Astrocyte of the cerebellum (primary cell): ENCODE data around the gene NACC2.
A peak's percentile ranks its signal among the peaks of the same experiment; 100 is the strongest.

Experiments used
- DNase-seq: peaks from one replicate; pipeline ENCODE4 v3.0.0-alpha.2; 2011; ENCODE audit warnings: low read depth
- H3K4me3 ChIP-seq: 2 replicates; pipeline ENCODE4 v1.5.1; 2011; ENCODE audit warnings: mild to moderate bottlenecking, low read depth, low read length, moderate library complexity
- in situ Hi-C: cut with HindIII; loops from 2 replicates; pipeline ENCODE4 v1.10.0; 2017; ENCODE audit warnings: low sequenced_read_pairs
- TF ChIP-seq, protein P1 (sequence below): IDR thresholded peaks from 2 replicates; pipeline ENCODE4 v1.5.1; 2012; ENCODE audit warnings: low read length, low read depth, moderate library complexity, mild to moderate bottlenecking; ENCODE audit errors: missing control alignments

Gene NACC2

DNA sequence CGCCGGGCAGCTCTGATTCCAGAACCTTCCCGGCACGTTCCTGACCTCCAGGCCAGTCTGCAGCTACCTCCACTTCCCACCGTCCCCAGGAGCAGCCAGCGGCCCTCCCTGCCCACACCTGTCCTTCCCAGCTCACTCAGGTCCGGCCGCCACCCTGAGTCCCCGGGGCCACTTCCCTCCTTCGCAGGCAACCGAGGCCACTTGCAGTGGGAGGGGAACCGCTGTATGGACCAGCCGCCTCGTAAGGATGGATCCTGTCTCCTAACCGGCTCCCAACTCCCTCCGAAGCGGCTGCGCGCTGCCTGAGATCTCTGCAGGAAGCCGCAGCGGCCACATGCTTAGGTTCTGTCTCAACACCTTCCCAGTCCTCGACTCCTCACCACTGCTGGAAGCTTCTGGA is 16.1 kb upstream of the NACC2 start:
- H3K4me3 ChIP-seq = no peak overlapping the region
- TF ChIP-seq, protein P1, sequence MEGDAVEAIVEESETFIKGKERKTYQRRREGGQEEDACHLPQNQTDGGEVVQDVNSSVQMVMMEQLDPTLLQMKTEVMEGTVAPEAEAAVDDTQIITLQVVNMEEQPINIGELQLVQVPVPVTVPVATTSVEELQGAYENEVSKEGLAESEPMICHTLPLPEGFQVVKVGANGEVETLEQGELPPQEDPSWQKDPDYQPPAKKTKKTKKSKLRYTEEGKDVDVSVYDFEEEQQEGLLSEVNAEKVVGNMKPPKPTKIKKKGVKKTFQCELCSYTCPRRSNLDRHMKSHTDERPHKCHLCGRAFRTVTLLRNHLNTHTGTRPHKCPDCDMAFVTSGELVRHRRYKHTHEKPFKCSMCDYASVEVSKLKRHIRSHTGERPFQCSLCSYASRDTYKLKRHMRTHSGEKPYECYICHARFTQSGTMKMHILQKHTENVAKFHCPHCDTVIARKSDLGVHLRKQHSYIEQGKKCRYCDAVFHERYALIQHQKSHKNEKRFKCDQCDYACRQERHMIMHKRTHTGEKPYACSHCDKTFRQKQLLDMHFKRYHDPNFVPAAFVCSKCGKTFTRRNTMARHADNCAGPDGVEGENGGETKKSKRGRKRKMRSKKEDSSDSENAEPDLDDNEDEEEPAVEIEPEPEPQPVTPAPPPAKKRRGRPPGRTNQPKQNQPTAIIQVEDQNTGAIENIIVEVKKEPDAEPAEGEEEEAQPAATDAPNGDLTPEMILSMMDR = no peak
- no peak for DNase-seq
- in situ Hi-C loops = loop anchor here (5.0 kb wide), 1 partner anchor 74 kb away; no protein-coding TSS in a partner anchor

DNA sequence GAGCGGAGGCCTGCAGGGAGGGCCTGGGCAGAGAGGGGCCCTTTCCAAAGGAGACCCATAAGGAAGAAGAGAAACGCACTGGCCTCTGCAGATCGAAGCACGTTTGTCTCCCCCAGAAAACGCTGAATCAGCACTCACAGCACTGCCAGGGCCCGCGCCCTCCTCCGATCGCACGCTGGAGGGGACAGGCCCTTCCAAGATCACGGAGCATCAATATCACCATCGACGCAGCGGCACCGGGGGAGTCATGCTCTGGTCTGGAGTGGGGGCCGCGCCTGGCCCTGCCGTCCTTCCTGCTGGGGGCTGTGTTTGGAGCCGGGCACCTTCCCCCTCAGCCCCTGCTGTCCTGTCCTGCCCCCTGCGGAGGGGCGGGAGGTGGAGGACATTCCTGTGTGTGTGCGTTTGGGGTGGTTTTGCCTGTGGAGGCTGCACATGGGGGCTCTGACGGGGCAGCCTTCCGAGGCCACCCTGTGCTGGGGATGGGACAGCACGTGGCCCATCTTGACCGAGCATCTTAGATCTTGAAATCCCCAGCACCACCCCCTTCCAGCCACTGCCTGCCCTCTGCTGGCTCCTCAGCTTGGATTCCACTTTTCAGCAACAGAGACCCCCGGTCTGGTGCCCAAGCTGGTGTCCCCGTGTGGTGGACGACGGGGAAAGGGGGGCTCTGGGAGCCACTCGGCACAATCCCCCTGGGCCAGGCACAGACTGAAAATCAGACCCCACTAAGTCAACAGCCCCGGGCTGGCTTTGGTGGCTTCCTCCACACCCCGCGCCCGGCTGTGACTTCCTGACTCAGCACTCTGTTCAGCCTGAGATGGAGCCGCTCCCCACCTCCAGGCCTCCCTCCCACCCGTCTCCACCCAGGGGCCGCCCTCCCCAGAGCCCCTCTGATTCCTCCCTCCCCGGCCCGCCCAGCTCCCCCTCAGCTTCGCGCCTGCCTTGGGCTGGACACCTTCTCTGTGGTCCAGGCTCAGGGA is 15.3 kb upstream of the NACC2 start:
- TF ChIP-seq, protein P1 = peak; percentile 38
- DNase-seq = no peak
- in situ Hi-C loops = loop anchor here (5.0 kb wide), 1 partner anchor 73 kb away; no protein-coding TSS in a partner anchor
- H3K4me3 ChIP-seq = no peak overlapping the region

DNA sequence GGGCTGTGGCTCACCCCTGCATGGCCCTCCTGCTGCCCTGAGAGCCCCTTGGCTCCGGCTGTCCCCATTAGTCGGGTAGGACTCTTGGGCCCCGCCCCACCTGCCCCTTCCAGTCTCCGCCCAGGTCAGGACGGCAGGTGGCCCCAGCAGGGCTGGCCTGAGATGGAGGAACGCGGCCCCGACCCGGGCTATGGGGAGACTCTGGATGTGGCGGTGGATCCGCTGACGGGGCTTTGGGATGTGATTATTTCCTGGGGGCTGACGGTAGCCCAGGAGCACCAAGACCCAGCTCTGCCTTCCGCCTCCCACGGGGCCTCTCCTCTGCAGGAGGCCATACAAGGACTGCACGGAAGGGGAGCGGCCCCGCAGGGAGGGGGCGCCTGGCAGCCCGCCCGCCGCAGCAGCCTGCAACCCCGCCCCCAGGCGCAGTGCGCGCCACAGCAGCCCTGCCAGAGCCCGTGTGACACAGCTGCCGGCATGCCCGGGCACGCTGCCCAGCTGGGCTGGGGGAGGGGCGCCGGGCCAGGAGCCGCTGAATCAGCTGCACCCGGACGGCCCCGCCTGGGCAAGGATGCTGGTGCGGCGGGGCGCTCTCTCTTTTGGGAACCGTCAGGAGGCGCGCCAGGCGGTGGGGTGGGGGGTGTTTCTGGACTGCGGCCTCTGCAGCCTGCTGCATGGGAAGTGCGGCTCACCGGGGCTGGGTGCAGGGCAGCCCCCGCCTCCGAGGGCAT is 14.4 kb upstream of the NACC2 start:
- in situ Hi-C loops = loop anchor here (5.0 kb wide), 1 partner anchor 72 kb away; no protein-coding TSS in a partner anchor
- TF ChIP-seq, protein P1 = peak; percentile 3
- peak; percentile 44 for DNase-seq
- no peak overlapping the region for H3K4me3 ChIP-seq

DNA sequence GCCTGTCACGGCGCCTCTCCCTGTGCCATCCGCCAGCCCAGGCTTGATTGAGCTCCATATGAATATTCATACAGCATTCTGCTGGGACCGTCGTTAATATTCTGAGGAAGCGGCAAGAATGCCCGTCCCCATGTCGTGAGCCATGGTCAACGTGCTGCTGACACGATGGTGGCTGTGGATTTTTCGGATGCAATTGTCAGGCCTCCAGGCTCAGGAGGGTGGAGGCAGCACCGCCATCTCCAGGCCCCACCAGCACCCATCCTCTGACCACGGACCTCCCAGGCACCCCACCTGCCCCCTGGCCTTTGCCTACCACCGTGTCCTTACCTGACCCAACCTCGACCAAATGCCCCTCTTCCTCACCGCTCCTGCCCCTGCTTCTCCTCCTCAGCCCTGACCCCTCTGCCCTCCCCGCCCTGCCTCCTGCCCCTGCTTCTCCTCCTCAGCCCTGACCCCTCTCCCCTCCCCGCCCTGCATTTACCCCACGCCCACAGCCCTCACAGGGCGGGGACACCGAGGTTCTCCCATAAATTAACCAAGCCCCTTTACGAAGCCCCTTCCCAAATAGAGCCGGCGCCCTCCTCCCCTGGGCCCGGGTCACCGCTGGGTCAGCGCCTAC is 13.7 kb upstream of the NACC2 start:
- TF ChIP-seq, protein P1 = no peak
- in situ Hi-C loops = no loop called here
- DNase-seq = no peak
- H3K4me3 ChIP-seq = no peak overlapping the region

DNA sequence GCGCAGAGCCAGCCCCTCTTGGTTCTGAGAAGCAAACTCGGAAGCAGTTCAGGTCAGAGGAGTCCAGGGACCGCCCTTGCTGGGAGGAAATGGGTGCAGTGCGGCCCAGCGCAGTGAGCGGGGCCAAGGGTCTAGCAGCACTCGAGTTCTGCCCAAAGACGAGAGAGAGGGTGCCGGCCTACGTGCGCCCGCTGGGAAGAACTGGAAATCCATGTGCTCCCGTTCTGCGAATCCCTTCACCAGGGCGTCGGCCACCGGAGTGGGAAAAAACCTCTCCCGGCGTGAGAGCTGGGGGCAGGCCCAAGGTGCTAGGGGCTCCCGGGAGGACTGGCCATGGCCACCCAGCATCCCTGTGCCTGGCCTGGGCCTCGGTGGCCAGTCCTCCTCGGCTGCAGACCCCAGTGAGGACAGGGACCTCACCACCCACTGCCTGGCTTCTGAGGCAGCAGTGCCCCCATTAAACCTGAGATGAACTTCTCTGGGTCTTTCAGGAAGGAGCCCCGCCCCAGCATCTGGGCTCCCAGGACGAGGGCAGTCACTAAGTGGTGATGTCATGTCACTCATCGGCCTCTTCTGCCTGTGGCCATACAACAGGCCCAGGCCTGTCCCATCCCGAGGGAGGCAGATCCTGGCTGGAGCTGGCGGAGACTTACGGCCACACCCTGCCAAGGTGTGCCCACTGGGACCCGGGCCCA is 13.0 kb upstream of the NACC2 start:
- DNase-seq = no peak
- no peak overlapping the region for H3K4me3 ChIP-seq
- TF ChIP-seq, protein P1 = no peak
- in situ Hi-C loops = no loop called here
